Keratinocyte (primary cell): ENCODE results near the gene SGMS2. TPM values are rescaled to one million over a fixed set of nuclear protein-coding genes. Genes with fewer than 3 reads are reported as not detected.

Experiments
- DNase-seq: peaks from one replicate; pipeline ENCODE4 v3.0.0-alpha.2; 2011; ENCODE audit warnings: low read depth, missing footprints, low spot score
- FAIRE-seq: peaks from 2 replicates; lab custom pipeline; 2011; peaks lifted over from hg19 to GRCh38; lab: Jason Lieb, UNC
- H2AFZ ChIP-seq: 2 replicates; pipeline ENCODE4 v1.6.0; 2012; ENCODE audit warnings: low read length, control low read depth, inconsistent platforms; ENCODE audit not compliant: control insufficient read depth
- H3K27ac ChIP-seq: 2 replicates; pipeline ENCODE4 v1.5.1; 2011; ENCODE audit warnings: low read length; ENCODE audit not compliant: control insufficient read depth, insufficient read depth
- H3K27me3 ChIP-seq: 3 replicates; pipeline ENCODE4 v1.6.0; 2011; ENCODE audit warnings: low read length; ENCODE audit not compliant: control insufficient read depth, insufficient read depth; ENCODE audit errors: extremely low read depth
- H3K36me3 ChIP-seq, 2 experiments: 2 replicates in 1 of 2; 3 replicates in 1 of 2; pipeline ENCODE4 v1.5.1; 2011; ENCODE audit warnings: low read length in 2 of 2, mild to moderate bottlenecking in 1 of 2; ENCODE audit not compliant: control insufficient read depth in 2 of 2, insufficient read depth in 2 of 2; ENCODE audit errors: extremely low read depth in 1 of 2
- H3K4me1 ChIP-seq: 3 replicates; pipeline ENCODE4 v1.5.1; 2011; ENCODE audit warnings: low read length; ENCODE audit not compliant: control insufficient read depth, insufficient read depth; ENCODE audit errors: extremely low read depth
- H3K4me2 ChIP-seq: 3 replicates; pipeline ENCODE4 v1.6.0; 2011; ENCODE audit warnings: low read depth, low read length; ENCODE audit not compliant: control insufficient read depth, insufficient read depth; ENCODE audit errors: extremely low read depth
- H3K4me3 ChIP-seq, 3 experiments: fragments of 200-600 bp in 1 of 3; sonication (generic) in 1 of 3; 2 replicates in 2 of 3; 3 replicates in 1 of 3; pipeline ENCODE4 v1.5.1; 2011 to 2016; ENCODE audit warnings: low read length in 3 of 3, mild to moderate bottlenecking in 3 of 3, control low read depth in 2 of 3, inconsistent platforms in 1 of 3, low read depth in 1 of 3, mixed read lengths in 1 of 3, mixed run types in 1 of 3, moderate library complexity in 1 of 3; ENCODE audit not compliant: control insufficient read depth in 2 of 3, insufficient read depth in 2 of 3; ENCODE audit errors: extremely low read depth in 1 of 3
- H3K79me2 ChIP-seq: 2 replicates; pipeline ENCODE4 v1.6.0; 2012; ENCODE audit warnings: low read length; ENCODE audit not compliant: control insufficient read depth, insufficient read depth
- H3K9ac ChIP-seq: 3 replicates; pipeline ENCODE4 v1.6.0; 2011; ENCODE audit warnings: low read length; ENCODE audit not compliant: control insufficient read depth, insufficient read depth; ENCODE audit errors: extremely low read depth
- H3K9me1 ChIP-seq: 3 replicates; pipeline ENCODE4 v1.6.0; 2011; ENCODE audit warnings: low read length; ENCODE audit not compliant: control insufficient read depth, insufficient read depth; ENCODE audit errors: extremely low read depth
- H3K9me3 ChIP-seq: 2 replicates; pipeline ENCODE4 v1.5.1; 2012; ENCODE audit warnings: low read depth, low read length; ENCODE audit not compliant: control insufficient read depth
- H4K20me1 ChIP-seq: 3 replicates; pipeline ENCODE4 v1.6.0; 2011; ENCODE audit warnings: low read length; ENCODE audit not compliant: control insufficient read depth, insufficient read depth; ENCODE audit errors: extremely low read depth
- CTCF ChIP-seq, 3 experiments: IDR thresholded peaks in 1 of 3; conservative IDR thresholded peaks in 1 of 3; optimal IDR thresholded peaks in 1 of 3; 2 replicates in 2 of 3; 3 replicates in 1 of 3; pipeline versions ENCODE3 to v1.5.1; 2011; ENCODE audit warnings: low read length in 3 of 3, mild to moderate bottlenecking in 3 of 3, moderate library complexity in 2 of 3, control low read depth in 1 of 3, inconsistent platforms in 1 of 3; ENCODE audit not compliant: insufficient read depth in 2 of 3; ENCODE audit errors: extremely low read depth in 1 of 3
- EZH2 ChIP-seq: IDR thresholded peaks from one replicate; pipeline ENCODE4 v1.6.1; 2012; ENCODE audit warnings: inconsistent platforms, mild to moderate bottlenecking, low read length, moderate library complexity
- dilution Hi-C: fragments of 300-500 bp; cut with MboI; formaldehyde crosslinking; loops from one replicate; pipeline ENCODE4 v1.7.0; 2020; ENCODE audit warnings: low sequenced_read_pairs; ENCODE audit not compliant: extremely low pct_ligation_motif_present
- polyA plus RNA-seq, 5 experiments: library from polyadenylated mRNA; depleted of rRNA in 3 of 5; stranded (reverse) in 3 of 5; stranded (forward) in 1 of 5; unstranded in 1 of 5; fragments of >200 nt; gene quantifications; 1 replicate in 1 of 5; 2 replicates in 3 of 5; 3 replicates in 1 of 5; pipeline versions ENCODE4 v1.2.1 to v1.2.3, GENCODE V29; 2011 to 2012; ENCODE audit warnings: missing spikeins in 2 of 5, low read depth in 1 of 5, low replicate concordance in 1 of 5

Gene SGMS2
- polyA plus RNA-seq, 1 donor (not counting 4 experiments of a cell fraction or from before 2014, with no cell fraction given): 38.5 TPM

DNA sequence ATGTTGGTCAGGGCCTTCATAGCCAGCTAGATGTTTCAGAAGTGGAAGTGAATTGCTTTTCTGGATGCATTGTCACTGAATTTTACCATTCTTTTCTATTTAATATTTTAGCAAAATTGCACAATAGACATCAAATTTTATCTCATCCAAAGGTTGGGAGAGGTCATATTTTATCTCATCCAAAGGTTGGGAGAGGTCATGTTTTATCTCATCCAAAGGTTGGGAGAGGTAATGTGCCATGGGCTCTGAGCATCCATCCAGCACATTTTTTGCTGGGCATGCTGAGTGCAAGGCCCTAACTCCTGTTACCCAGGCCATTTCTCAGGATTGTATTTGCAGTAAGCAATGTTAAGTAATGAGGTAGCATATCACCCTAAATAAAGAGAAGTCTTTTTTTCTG lies 91.9 kb downstream of the SGMS2 start:
- no peak for TF ChIP-seq CTCF (optimal IDR thresholded peaks at IDR 0.05 in 1 of 3, IDR thresholded peaks at IDR 0.05 in 1 of 3, conservative IDR thresholded peaks at IDR 0.05 in 1 of 3; ENCODE audit: extremely low read depth in 1 of 3, insufficient read depth in 2 of 3, low read length in 3 of 3)
- TF ChIP-seq EZH2: no peak
- H3K9me1 ChIP-seq: no peaks in the 10 kb centered on the region
- H3K4me3 ChIP-seq: no peak overlapping the region
- H3K9ac ChIP-seq: no peak overlapping the region
- no peak for DNase-seq
- H3K27me3 ChIP-seq: no peaks in the 10 kb centered on the region
- no peaks in the 10 kb centered on the region for H4K20me1 ChIP-seq
- H3K36me3 ChIP-seq: peaks cover 0 to 3% of the 10 kb centered on the region in 2 experiments
- H3K4me2 ChIP-seq: no peak overlapping the region
- no peak for FAIRE-seq
- H3K79me2 ChIP-seq: no peaks in the 10 kb centered on the region
- no peaks in the 10 kb centered on the region for H3K4me1 ChIP-seq
- dilution Hi-C loops: loop anchor here (25.0 kb wide), 1 partner anchor 154 kb away; no protein-coding TSS in a partner anchor
- no peak overlapping the region for H2AFZ ChIP-seq
- no peak overlapping the region for H3K27ac ChIP-seq
- no peaks in the 10 kb centered on the region for H3K9me3 ChIP-seq

DNA sequence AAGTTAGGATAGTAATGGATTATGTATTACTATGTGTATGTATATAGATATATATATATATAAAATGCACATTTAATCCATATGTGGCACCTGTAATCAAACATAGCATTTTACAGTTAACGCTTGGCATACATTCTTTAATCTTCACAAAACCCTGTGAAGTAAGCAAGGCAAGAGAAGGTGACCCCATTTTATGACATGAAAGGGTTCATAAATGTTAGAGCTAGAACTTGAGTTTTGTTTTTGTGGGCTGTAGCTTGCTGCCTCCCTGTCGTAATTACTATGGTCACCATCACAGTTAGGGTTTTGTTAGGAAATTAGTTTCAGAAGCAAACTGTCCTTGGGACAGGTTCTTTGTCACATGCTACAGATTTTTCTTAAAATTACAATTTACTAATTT lies 92.8 kb downstream of the SGMS2 start:
- DNase-seq (no peak), FAIRE-seq (no peak)
- peaks cover 0 to 3% of the 10 kb centered on the region in 2 experiments for H3K36me3 ChIP-seq
- no peak overlapping the region for H3K4me3 ChIP-seq
- H3K27ac ChIP-seq: no peak overlapping the region
- H3K4me1 ChIP-seq: no peaks in the 10 kb centered on the region
- TF ChIP-seq CTCF (optimal IDR thresholded peaks at IDR 0.05 in 1 of 3, IDR thresholded peaks at IDR 0.05 in 1 of 3, conservative IDR thresholded peaks at IDR 0.05 in 1 of 3; ENCODE audit: extremely low read depth in 1 of 3, insufficient read depth in 2 of 3, low read length in 3 of 3) (no peak), EZH2 (no peak)
- H3K4me2 ChIP-seq: no peak overlapping the region
- H4K20me1 ChIP-seq: no peaks in the 10 kb centered on the region
- H3K9ac ChIP-seq: no peak overlapping the region
- no peak overlapping the region for H2AFZ ChIP-seq
- H3K27me3 ChIP-seq: no peaks in the 10 kb centered on the region
- H3K9me3 ChIP-seq: no peaks in the 10 kb centered on the region
- H3K9me1 ChIP-seq: no peaks in the 10 kb centered on the region
- H3K79me2 ChIP-seq: no peaks in the 10 kb centered on the region
- dilution Hi-C loops: loop anchor here (25.0 kb wide), 1 partner anchor 155 kb away; no protein-coding TSS in a partner anchor
